Endothelial cell of umbilical vein (primary cell): ENCODE data around the gene POLR1B. TPM values are rescaled to one million over a fixed set of nuclear protein-coding genes. Genes with fewer than 3 reads are reported as not detected.

Source experiments
- BruUV-seq: library from RNA; stranded (reverse); fragments of 400-500 nt; replicated peaks from 2 replicates; lab custom pipeline; 2021; lab: Mats Ljungman, UMichigan
- CTCF ChIA-PET: fragments of 300-600, 350-600 bp; sonication (Branson Sonifier 250); formaldehyde crosslinking; loops from one replicate; lab custom pipeline; 2021; ENCODE audit warnings: antibody characterized with exemption, inconsistent platforms; lab: Charles Lee
- POLR2A ChIA-PET: fragments of 300-600, 350-600 bp; sonication (Branson Sonifier 250); formaldehyde crosslinking; loops from one replicate; lab custom pipeline; 2021; ENCODE audit warnings: antibody characterized with exemption, inconsistent platforms; lab: Charles Lee
- DNase-seq: peaks from one replicate; pipeline ENCODE4 v3.0.0-alpha.2; 2011; ENCODE audit warnings: low read depth, low spot score
- FAIRE-seq: peaks from 2 replicates; lab custom pipeline; 2011; peaks lifted over from hg19 to GRCh38; lab: Jason Lieb, UNC
- H2AFZ ChIP-seq: 2 replicates; pipeline ENCODE4 v1.6.0; 2012; ENCODE audit warnings: low read depth, low read length, control low read depth, inconsistent platforms
- H3K27ac ChIP-seq: 2 replicates; pipeline ENCODE4 v1.5.1; 2011; ENCODE audit warnings: low read depth, mild to moderate bottlenecking, control low read depth, low read length, moderate library complexity; ENCODE audit not compliant: insufficient read depth
- H3K27me3 ChIP-seq, 2 experiments: 2 replicates each; pipeline versions ENCODE4 v1.6.0 to v1.6.1; 2011; ENCODE audit warnings: low read length in 2 of 2, mixed read lengths in 1 of 2; ENCODE audit not compliant: control insufficient read depth in 2 of 2, insufficient read depth in 2 of 2
- H3K36me3 ChIP-seq, 2 experiments: 2 replicates in 1 of 2; 3 replicates in 1 of 2; pipeline ENCODE4 v1.5.1; 2011; ENCODE audit warnings: low read length in 2 of 2, mild to moderate bottlenecking in 1 of 2, moderate library complexity in 1 of 2; ENCODE audit not compliant: control insufficient read depth in 2 of 2, insufficient read depth in 2 of 2; ENCODE audit errors: extremely low read depth in 1 of 2
- H3K4me1 ChIP-seq: 3 replicates; pipeline ENCODE4 v1.5.1; 2011; ENCODE audit warnings: mild to moderate bottlenecking, low read length; ENCODE audit not compliant: control insufficient read depth, insufficient read depth; ENCODE audit errors: extremely low read depth
- H3K4me2 ChIP-seq: 2 replicates; pipeline ENCODE4 v1.6.1; 2011; ENCODE audit warnings: low read length, control low read depth, mixed read lengths; ENCODE audit not compliant: insufficient read depth
- H3K4me3 ChIP-seq, 3 experiments: fragments of 200-600 bp in 1 of 3; sonication (generic), shearing (Covaris generic) in 1 of 3; replicated peaks in 1 of 3; 2 replicates each; pipeline ENCODE4 v1.5.1; 2011 to 2016; ENCODE audit warnings: control low read depth in 3 of 3, low read length in 3 of 3, mild to moderate bottlenecking in 2 of 3, inconsistent platforms in 1 of 3, low read depth in 1 of 3, moderate library complexity in 1 of 3; ENCODE audit not compliant: insufficient read depth in 1 of 3
- H3K79me2 ChIP-seq: 2 replicates; pipeline ENCODE4 v1.6.0; 2012; ENCODE audit warnings: low read length, inconsistent platforms; ENCODE audit not compliant: control insufficient read depth, insufficient read depth
- H3K9ac ChIP-seq: replicated peaks from 2 replicates; pipeline ENCODE3; 2011; ENCODE audit warnings: low read length, control low read depth; ENCODE audit not compliant: insufficient read depth; ENCODE audit errors: extremely low read depth
- H3K9me1 ChIP-seq: replicated peaks from 3 replicates; pipeline ENCODE4 v1.6.0; 2011; ENCODE audit warnings: mild to moderate bottlenecking, low read length; ENCODE audit not compliant: control insufficient read depth, insufficient read depth; ENCODE audit errors: extremely low read depth
- H3K9me3 ChIP-seq: replicated peaks from 2 replicates; pipeline ENCODE4 v1.5.1; 2012; ENCODE audit warnings: low read length, inconsistent platforms; ENCODE audit not compliant: control insufficient read depth, insufficient read depth
- H4K20me1 ChIP-seq: replicated peaks from 2 replicates; pipeline ENCODE3; 2011; ENCODE audit warnings: mild to moderate bottlenecking, low read length; ENCODE audit not compliant: control insufficient read depth, insufficient read depth; ENCODE audit errors: extremely low read depth
- CTCF ChIP-seq, 2 donors: IDR thresholded peaks; 1 replicate in 1 of 2; 2 replicates in 1 of 2; pipeline ENCODE4 v1.5.1; 2011; ENCODE audit warnings: low read length in 2 of 2, mild to moderate bottlenecking in 2 of 2, moderate library complexity in 2 of 2, control low read depth in 1 of 2, inconsistent platforms in 1 of 2, low read depth in 1 of 2; ENCODE audit not compliant: insufficient read depth in 1 of 2; ENCODE audit errors: extremely low read depth in 1 of 2
- EZH2 ChIP-seq: IDR thresholded peaks from 2 replicates; pipeline ENCODE4 v1.6.1; 2012; ENCODE audit warnings: borderline replicate concordance, low read depth, mild to moderate bottlenecking, moderate library complexity, low read length, inconsistent platforms; ENCODE audit not compliant: severe bottlenecking
- FOS ChIP-seq: IDR thresholded peaks from 2 replicates; pipeline ENCODE4 v1.6.1; 2011; ENCODE audit warnings: mild to moderate bottlenecking, low read length, moderate library complexity, borderline replicate concordance; ENCODE audit not compliant: insufficient read depth
- GATA2 ChIP-seq: IDR thresholded peaks from 2 replicates; pipeline ENCODE4 v1.7.0; 2011; ENCODE audit warnings: low read depth, mild to moderate bottlenecking, moderate library complexity, mixed read lengths, low read length; ENCODE audit not compliant: insufficient read length, insufficient read depth
- JUN ChIP-seq: IDR thresholded peaks from 2 replicates; pipeline ENCODE4 v1.6.1; 2011; ENCODE audit warnings: borderline replicate concordance, low read depth; ENCODE audit not compliant: insufficient read length, insufficient read depth
- MYC ChIP-seq: IDR thresholded peaks from one replicate; pipeline ENCODE4 v1.6.1; 2011; ENCODE audit warnings: mild to moderate bottlenecking, low read depth, low read length
- dilution Hi-C: fragments of 300-500 bp; cut with MboI; formaldehyde crosslinking; loops from one replicate; pipeline ENCODE4 v1.15.0; 2019; ENCODE audit warnings: low sequenced_read_pairs; ENCODE audit not compliant: extremely low pct_ligation_motif_present
- intact Hi-C: fragments of 100-400 bp; cut with micrococcal nuclease; formaldehyde crosslinking; loops from one replicate; pipeline ENCODE4 v1.10.0; 2022
- polyA plus RNA-seq, 4 experiments: library from polyadenylated mRNA; depleted of rRNA in 3 of 4; stranded (reverse) in 3 of 4; unstranded in 1 of 4; fragments of >200 nt; gene quantifications; 2 replicates each; pipeline versions ENCODE4 v1.2.1 to v1.2.3, GENCODE V29; 2011 to 2012; ENCODE audit warnings: missing spikeins in 1 of 4
- total RNA-seq: library from RNA; stranded (reverse); gene quantifications from 2 replicates; pipeline ENCODE4 v1.2.3, GENCODE V29; 2021
- TF ChIP-seq, protein P1 (sequence below): IDR thresholded peaks from 2 replicates; pipeline ENCODE4 v1.6.1; 2011; ENCODE audit not compliant: insufficient read depth, insufficient read length

The POLR1B gene
- total and polyA plus RNA-seq, 2 donors (not counting 3 experiments of a cell fraction or from before 2014, with no cell fraction given), result 12.2 to 28.9 TPM

DNA sequence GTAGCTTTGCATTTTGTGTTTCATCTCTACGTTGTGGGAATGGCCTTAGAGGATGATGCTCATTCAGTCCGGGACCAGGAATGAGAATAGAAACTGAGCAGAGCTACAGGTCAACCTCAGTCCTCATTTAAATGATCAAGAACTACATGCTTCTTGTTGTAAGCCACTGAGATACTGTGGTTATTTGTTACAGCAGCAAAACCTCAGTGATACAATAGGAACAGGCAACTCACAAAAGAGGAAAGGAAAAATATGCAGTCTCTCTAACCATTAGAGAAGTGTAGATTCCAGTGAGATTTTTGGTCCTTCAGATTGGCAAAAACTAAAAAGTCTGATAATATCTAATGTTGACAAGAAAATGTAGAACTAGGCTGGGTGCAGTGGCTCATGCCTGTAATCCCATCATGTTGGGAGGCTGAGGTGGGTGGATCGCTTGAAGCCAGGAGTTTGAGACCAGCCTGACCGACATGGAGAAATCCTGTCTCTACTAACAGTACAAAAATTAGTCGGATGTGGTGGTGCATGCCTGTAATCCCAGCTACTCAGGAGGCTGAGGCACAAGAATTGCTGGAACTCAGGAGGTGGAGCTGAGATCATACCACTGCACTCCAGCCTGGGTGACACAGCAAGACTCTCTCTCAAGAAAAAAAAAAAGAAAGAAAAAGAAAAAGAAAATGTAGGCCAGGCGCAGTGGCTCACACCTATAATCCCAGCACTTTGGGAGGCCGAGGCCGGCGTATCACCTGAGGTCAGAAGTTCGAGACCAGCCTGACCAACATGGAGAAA, 55.5 kb downstream of the POLR1B start:
- H3K4me2 ChIP-seq, result no peak overlapping the region
- no peak overlapping the region for H2AFZ ChIP-seq
- H3K36me3 ChIP-seq, result no peaks in the 10 kb centered on the region
- intact Hi-C loops, result no loop called here
- no peak overlapping the region for H3K27ac ChIP-seq
- TF ChIP-seq MYC (no peak), FOS (no peak), CTCF (IDR thresholded peaks at IDR 0.05; ENCODE audit: extremely low read depth in 1 of 2, insufficient read depth in 1 of 2, low read depth in 1 of 2, low read length in 2 of 2) (no peak), GATA2 (no peak), JUN (no peak), EZH2 (no peak)
- TF ChIP-seq, protein P1, sequence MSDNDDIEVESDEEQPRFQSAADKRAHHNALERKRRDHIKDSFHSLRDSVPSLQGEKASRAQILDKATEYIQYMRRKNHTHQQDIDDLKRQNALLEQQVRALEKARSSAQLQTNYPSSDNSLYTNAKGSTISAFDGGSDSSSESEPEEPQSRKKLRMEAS, result no peak
- no peaks in the 10 kb centered on the region for H3K27me3 ChIP-seq
- H3K4me3 ChIP-seq, result no peak overlapping the region
- FAIRE-seq (no peak), DNase-seq (no peak)
- ChIA-PET POLR2A (interaction anchor here (1.5 kb wide), 1 partner anchor 127 kb away, joined by 3 read pairs; no protein-coding TSS in a partner anchor), CTCF (interaction anchor here (1.1 to 9.9 kb wide), 5 partner anchors 62 to 344 kb away, joined by 4 to 207 read pairs (median 7); no protein-coding TSS in a partner anchor)
- H4K20me1 ChIP-seq, result no peaks in the 10 kb centered on the region
- H3K4me1 ChIP-seq, result peaks cover 2% of the 10 kb centered on the region
- no peaks in the 10 kb centered on the region for H3K79me2 ChIP-seq
- no peak overlapping the region for H3K9ac ChIP-seq
- no TSS peak for BruUV-seq
- dilution Hi-C loops, result no loop called here
- no peaks in the 10 kb centered on the region for H3K9me1 ChIP-seq
- no peaks in the 10 kb centered on the region for H3K9me3 ChIP-seq
